HG03565 (cell line): ENCODE measurements around the gene KLHL29.

Experiments used
- ATAC-seq: cut with Tn5 transposase; IDR thresholded peaks from one replicate; pipeline ENCODE4 v1.9.1; 2021; ENCODE audit warnings: mild to moderate bottlenecking, moderate library complexity; ENCODE audit not compliant: unreplicated experiment

The KLHL29 gene

DNA sequence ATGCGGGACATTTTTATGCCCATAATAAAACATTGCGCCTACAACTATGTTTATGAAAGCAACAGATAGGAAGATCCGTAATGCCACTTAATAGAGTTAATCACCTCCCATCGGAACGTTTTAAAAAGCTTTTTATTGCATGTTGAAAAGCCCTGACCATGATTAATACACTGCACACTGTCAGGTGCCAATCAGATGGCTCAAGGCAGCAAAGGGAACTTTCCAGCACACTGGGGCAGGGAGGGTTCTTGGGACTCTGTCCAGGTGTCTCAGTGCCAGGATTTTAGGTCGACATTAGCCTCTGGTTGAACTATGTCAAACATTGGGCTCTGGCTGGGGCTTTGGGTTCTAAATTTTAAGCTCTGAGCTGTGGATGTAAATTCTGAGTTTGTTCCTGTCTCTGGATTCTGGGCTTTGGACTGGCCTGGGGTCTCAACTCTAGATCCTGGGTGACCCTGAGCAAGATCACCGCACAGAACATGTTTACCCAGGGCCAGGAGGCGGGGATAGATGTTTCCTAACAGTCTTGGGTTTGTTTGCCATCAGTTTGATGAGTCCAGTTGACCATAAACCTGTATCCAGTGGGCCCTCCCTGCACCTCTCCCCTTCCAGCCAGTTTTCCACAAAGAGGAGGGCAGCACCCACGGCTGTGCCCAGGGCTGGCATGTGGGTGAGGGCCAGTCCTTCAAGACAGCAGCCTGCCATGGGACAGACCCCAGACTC lies 279.2 kb downstream of the KLHL29 start:
- ATAC-seq = no peak

GRCh38 chr2:23666241-23666979 lies 281.4 kb downstream of the KLHL29 start:
- no peak for ATAC-seq

DNA sequence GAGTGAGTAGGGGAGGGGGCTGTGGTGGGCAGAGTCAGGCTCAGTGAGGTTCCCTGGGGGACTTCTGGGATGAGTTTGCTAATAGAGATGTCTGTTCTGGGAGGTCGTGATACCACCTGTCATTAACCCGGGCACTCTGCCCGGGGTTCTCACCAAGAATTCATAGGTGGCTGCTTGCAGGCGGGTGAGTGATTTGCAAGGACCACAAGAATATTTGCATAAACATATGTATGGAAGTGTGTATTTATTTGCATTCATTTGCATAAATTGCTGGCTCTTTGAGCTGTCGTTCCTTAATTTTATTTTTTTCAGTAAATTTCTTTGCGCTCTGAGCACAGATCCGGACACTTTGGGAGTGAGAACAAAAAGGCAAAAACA lies 282.0 kb downstream of the KLHL29 start:
- no peak for ATAC-seq

DNA sequence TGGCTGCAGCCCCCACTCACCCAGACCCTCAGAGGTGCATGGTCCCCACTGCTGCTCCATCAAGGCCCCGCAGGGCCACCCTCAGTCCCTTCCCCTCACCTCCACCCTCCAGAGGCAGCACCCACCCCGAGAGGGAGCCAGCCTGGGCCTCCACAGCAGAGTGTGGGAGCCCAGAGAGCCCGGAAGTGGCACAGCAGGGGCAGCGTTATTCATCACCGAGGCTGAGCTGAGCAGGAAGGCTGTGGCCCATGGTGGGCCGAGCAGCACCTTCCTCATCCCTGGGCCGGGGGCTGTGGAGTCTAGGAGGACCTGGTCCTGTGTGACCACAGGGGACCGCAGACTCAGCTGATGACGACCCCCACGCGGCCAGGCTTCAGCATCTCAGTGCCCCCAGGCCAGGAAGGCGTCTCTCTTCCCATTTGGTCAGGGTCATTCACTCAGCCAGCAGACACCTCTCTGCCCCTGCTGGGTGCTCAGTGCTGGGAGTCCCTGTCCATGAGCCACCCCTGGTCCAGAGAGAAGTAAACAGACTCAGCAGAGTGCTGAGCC lies 283.9 kb downstream of the KLHL29 start:
- ATAC-seq = no peak

DNA sequence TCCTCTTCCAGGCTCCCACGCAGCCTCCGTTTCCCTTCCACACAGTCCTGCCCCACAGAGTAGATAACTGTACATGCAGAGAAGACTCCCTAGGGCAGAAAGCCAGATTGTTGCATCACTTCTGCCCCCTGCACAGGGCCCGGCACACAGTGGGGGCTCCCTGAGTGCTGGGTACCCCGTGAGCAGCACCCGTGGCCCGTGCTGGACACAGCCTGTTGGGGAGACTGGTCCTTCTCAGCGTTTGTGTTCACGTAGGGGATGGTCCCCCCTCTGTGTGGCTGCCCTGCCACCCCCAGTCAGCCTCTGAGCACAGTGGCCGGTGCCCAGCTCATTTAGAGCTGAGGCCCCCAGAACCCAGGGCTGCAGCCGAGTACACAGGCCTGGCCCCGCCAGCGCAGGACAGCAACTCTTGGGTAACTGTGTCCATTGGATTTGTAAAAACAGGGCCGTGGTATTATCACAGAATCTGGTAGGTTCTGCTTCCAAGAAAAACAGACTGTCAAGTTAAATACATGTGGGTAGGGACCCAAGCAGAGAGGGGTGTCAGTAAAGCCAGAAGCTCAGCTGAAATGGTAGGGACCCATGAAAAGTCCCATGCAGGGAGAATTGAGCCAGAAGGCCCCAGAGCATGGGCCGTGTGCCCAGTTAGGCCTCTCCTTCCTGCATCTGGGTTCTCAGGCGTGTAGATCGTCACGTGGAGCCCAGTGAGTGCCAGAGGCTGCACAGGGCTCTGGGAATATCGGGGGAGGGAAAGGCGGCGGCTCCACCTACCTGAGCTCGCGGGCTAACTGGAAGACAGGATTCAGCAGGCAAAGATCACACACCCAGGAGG lies 284.6 kb downstream of the KLHL29 start:
- no peak for ATAC-seq

- no peak for ATAC-seq
Measured at GRCh38 chr2:23670245-23670592, 285.2 kb downstream of the KLHL29 start.

DNA sequence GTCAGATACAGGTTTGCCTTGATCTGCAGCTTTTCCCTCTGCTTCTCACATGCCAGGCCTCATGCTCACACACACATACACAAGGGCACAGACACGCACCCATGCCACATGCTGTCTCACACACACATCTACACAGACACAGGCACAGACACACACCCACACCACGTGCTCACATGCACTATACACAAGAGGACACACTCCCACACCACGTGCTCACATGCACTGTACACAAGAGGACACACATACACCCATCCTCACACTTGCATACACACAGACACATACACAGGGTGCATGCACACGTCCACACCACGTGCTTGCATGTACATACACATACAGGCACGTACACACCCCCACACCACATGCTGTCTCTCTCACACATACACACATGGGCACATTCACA lies 288.1 kb downstream of the KLHL29 start:
- no peak for ATAC-seq

- ATAC-seq = no peak
Measured at GRCh38 chr2:23673830-23674679, 289.1 kb downstream of the KLHL29 start.

DNA sequence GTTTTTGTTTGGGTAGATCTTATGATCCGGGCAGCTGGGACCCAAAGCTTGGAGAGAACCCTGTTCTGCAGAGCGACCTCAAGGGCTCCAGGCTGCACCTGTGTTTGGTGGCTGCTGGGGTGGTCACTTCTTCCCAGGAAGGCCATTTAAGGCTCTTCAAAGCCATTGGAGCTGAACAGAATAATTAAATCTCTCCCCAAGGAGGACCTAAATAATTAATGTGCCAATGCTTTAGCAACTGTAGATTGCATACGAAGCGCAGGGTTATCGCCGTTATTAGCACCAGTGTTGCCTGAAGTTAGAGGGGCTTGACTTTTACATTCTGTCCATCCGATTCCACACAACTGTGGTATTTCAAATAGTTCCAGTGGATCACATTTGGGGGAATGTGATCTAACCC lies 290.5 kb downstream of the KLHL29 start:
- no peak for ATAC-seq

- no peak for ATAC-seq
Measured at GRCh38 chr2:23677836-23678235, 292.9 kb downstream of the KLHL29 start.

- ATAC-seq = no peak
Measured at GRCh38 chr2:23679044-23679443, 294.1 kb downstream of the KLHL29 start.

GRCh38 chr2:23680951-23681350 lies 296.0 kb downstream of the KLHL29 start:
- no peak for ATAC-seq

GRCh38 chr2:23681356-23682140 lies 296.6 kb downstream of the KLHL29 start:
- no peak for ATAC-seq

- ATAC-seq = no peak
Measured at GRCh38 chr2:23682481-23682880, 297.5 kb downstream of the KLHL29 start.

DNA sequence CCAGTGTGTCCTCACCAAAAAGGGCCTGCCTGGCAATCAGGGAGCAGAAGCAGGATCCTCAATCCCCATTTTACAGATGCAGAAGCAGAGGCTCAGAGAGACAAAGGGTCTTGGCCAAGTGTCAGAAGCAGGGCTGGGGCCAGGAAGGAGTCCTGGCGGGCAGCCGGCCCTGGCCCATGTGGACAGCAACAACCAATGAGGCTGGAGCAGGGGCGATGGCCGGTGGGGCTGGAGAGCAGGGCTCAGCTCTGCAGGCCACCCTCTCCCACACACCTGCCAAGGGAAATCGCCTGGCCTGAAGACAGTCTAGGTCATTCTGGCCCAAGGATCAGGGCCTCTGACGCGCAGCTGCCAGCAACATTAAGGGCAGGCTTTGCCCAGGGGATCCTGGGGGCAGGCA lies 298.0 kb downstream of the KLHL29 start:
- no peak for ATAC-seq

DNA sequence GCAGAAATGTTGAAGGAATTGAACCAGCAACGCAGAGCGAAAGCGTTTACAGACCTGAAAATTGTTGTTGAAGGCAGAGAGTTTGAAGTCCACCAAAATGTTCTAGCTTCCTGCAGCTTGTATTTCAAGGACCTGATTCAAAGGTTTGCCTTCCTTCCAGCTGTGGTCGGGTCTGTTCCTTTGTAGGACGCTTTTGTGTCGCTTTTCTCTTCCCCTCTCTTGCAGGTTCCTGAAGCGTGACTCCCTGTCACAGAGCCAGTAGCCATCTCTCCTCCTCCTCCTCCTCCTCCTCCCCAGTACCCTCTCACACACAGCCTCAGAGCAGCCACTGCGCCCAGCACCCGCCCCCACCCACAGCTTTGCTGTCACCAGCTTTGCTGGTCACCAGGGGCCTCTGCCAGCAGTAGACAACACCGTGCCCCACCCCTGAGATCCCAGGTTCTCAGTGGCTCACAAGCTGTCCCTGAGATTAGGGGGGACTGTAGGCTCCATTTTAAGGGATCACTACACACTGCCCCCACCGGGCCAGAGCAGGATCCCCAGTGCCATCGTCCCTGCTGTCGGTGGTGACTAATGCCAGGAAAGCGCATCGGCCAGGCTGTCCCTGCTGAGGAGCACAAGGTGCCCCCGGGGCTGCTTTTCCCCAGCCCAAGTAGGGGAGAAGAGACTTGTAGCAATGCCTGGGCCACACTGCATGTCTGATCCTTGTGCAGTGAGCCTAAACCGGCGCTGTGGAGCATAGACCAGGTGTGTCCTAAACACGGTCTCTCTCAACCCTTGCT lies 299.6 kb downstream of the KLHL29 start:
- ATAC-seq = no peak

- no peak for ATAC-seq
Measured at GRCh38 chr2:23685181-23685580, 300.2 kb downstream of the KLHL29 start.

DNA sequence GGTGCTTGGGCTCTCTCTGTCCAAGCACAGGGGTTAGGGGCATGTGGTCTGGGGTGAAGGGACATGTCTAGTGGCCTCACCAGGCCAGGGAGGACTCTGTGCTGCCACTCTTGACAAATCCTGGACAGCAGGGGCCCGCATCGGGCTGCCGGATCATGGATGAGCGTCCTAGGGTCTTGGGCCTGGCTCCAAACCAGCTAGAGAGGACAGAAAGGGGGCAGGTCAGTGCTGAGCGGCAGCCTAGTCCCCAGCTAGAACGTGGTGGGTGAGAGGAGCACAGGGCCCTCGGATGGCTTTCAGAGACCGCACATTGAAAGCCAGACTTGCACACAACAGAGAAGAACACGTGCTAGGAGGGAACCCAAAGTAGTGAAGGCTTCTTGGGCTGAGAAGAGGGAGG lies 300.7 kb downstream of the KLHL29 start:
- no peak for ATAC-seq

GRCh38 chr2:23686405-23687029 lies 301.5 kb downstream of the KLHL29 start:
- ATAC-seq = no peak
